ENCODE measurements around the gene ESPN. TPM values are rescaled to one million over a fixed set of nuclear protein-coding genes. Genes with fewer than 3 reads are reported as not detected.
"Not testable (repeated sequence)": the region's sequence is repeated elsewhere in the genome, so short reads cannot be mapped to it uniquely, and the experiment has no call there.

ESPN gene
- total RNA-seq, 1 donor: 0.52 TPM

DNA sequence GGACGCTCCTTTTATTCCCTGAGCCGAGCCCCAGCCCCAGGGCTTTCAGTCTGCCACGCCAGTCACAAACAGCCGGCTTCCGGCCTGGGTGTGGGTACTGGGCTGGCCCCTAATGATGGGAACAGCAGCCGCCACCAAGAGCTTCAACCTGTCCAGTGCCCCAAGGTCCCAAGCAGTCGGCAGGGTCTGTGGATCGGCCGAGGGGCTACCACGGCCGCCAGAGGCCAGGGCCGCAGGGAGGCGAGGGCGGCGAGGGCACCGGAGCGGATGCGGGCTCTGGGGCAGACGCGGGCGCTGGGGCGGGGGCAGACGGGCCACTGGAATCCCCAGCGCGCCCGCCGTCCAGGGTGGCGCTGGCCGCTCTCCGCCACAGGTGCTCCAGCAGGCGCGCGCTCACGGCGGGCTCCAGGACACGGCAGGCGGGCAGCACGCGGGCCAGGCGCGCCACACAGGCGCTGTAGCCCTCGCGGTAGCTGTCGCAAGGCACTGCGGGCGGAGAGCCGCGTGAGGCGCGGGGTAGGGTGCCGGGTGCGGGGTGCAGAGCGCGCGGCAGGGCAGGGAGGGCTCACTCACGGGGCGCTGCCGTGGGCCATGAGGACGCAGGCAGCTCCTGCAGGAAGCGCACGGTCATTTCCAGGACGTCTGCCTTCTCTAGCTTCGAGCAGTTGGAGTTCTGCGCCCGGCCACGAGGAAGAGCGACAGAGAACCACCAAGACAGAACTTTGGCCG lies 5.7 kb upstream of the ESPN start:
- Histone ChIP-seq H3K9me3 (ENCODE audit: low read depth, low read length) (no peaks in the 10 kb centered on the region), H3K4me3 (ENCODE audit: low read length) (no peak overlapping the region), H3K4me1 (ENCODE audit: insufficient read depth, low read length) (peaks cover 11% of the 10 kb centered on the region), H3K27me3 (ENCODE audit: insufficient read depth, low read length) (peaks cover 60% of the 10 kb centered on the region)

DNA sequence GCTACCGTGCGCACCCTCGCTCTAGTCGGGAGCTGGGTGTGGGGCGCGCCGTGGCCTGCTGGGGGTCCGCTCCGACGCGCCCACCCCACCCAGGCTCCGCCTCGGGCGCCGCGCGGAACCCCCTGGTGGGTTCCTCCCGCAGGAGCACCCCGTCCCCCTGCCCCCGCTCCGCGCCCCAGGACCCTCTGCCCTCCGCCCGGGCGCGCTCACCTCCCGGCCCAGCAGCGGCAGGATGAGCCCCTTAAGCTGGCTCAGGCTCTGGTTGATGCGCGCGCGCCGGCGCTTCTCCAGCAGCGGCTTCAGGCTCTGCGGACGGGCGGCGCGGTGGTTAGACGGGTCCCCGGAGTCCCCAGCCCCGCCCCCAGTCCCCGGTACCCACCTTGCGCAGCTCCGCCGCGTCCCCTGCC lies 5.2 kb upstream of the ESPN start:
- Histone ChIP-seq H3K27me3 (ENCODE audit: insufficient read depth, low read length) (peaks cover 64% of the 10 kb centered on the region), H3K4me3 (ENCODE audit: low read length) (no peak overlapping the region), H3K4me1 (ENCODE audit: insufficient read depth, low read length) (peaks cover 16% of the 10 kb centered on the region), H3K9me3 (ENCODE audit: low read depth, low read length) (no peaks in the 10 kb centered on the region)

DNA sequence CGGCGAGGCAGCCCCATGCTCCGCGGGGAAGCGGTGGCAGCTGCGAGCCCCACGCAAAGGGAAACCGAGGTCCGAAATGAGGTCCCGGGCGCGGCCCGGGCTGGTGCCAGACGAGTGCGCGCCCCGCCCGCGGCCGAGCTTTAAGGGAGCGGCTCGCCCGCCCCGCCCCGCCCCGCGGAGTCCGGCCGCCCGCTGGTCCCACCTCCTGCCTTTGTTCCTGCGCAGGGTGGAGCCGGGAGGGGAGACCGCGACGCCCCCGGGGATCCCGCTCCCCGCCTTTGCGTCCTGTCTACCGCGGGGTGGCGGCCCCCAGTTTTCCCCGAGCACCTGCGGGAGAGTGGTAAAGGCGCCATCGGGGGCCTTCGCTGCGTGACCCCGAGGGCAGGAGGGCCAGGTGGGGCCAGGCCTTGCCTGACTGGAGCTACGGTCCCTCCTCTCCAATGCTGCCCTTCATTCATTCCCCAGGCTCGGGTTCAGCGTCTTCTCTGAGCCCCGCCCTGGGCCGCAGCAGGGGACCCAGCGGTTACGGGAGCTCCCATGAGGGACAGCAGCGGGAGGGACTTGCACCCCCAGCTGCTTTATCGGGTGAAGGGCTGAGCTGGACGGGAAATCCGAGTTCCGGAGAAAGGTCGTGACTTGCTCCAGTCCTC lies 4.6 kb upstream of the ESPN start, which contains the start of gene HES2:
Gene HES2, minus strand, starts transcription at position 116 of the 650 bp plus-strand sequence. Its CDS starts 99 bp downstream, at position 17.
- H3K4me3 ChIP-seq (ENCODE audit: low read length): no peak within 1 kb of the TSS
- no peaks in the 10 kb centered on the region for H3K9me3 ChIP-seq (ENCODE audit: low read depth, low read length)
- H3K4me1 ChIP-seq (ENCODE audit: insufficient read depth, low read length): peaks cover 16% of the 10 kb centered on the region
- H3K27me3 ChIP-seq (ENCODE audit: insufficient read depth, low read length): peaks cover 59% of the 10 kb centered on the region

DNA sequence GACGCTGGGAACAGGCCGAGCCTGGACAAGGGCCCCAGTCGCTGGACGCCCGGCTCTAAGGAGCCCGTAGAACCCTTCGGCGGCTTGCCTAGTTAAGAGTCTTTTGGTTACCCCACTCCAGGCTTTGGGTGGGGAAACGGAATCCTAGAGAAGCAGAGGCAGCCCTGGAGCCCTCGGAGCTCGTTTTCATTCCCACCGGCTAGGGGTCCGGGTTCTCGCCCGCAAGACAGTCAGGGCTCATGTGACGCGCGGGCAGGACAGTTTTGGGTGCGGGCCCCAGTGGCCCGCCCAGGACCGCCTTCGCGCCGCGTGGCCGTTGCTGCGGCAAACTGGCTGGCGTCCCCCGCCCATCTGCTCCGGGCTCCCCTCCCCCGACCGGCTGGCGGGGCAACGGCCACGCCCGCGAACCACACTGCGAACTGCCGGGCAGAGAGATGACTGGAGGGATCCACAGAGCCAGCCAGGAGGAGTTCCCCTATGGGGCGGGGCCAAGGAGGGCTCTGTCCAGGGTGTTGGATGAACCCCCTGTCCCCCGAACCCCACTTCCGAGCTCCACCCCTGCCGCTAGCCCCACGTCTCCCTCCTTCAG lies 4.0 kb upstream of the ESPN start:
- no peak overlapping the region for H3K4me3 ChIP-seq (ENCODE audit: low read length)
- peaks cover 61% of the 10 kb centered on the region for H3K27me3 ChIP-seq (ENCODE audit: insufficient read depth, low read length)
- H3K9me3 ChIP-seq (ENCODE audit: low read depth, low read length): no peaks in the 10 kb centered on the region
- peaks cover 16% of the 10 kb centered on the region for H3K4me1 ChIP-seq (ENCODE audit: insufficient read depth, low read length)

DNA sequence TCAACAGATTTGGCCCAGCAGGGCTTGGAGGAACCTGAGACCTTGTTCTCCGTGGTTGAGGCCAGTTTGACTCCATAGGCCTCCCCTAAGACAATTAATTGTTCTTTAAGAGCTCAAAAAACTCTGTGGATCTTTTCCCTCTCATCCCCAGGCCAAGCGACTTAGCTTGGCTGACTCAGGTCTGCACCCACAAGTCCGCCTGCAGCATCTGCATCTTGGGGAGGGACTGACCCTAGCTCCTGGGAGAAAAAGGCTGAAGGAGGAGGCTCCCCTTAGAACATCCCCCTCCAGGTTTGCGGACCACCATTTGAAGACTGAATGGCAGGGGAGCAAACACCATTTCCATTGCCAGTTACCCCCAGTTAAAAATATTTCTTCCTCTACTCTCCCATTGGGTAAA lies 3.3 kb upstream of the ESPN start:
- Histone ChIP-seq H3K9me3 (ENCODE audit: low read depth, low read length) (no peaks in the 10 kb centered on the region), H3K27me3 (ENCODE audit: insufficient read depth, low read length) (peaks cover 67% of the 10 kb centered on the region), H3K4me1 (ENCODE audit: insufficient read depth, low read length) (peaks cover 16% of the 10 kb centered on the region), H3K4me3 (ENCODE audit: low read length) (no peak overlapping the region)

DNA sequence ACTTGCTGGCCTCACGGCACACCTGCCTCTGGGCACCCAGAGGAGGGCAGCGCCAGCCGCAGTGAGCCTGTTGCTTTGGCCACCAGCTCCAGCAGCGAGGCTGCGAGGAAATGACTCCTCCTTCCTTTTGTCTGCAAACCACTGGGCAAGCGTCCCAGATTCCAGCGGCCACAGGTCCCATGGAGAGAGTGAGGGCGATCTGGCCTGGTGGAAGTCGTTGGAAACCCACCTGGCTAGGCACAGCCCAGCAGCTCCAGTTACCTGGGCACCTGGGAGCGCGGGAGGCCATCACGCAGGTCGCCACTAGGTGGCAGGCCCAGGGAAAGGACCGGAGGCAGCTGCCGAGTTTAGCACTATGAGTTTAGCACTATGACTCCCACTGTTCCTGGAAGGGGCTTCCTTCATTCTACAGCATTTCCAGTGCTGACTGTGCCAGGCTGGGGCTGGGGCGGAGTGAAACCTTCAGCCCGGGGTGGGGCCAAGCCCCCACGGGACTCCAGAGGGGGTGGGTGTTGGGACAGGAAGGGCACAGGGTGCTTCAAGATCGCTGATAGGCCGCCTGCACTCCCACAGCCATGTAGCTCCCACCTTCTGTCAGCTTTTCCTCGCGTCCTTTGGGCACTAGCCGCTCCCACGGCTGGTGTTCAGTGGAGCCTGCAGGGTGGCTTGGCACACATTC lies 1.1 kb upstream of the ESPN start:
- Histone ChIP-seq H3K4me3 (ENCODE audit: low read length) (no peak overlapping the region), H3K9me3 (ENCODE audit: low read depth, low read length) (no peaks in the 10 kb centered on the region), H3K4me1 (ENCODE audit: insufficient read depth, low read length) (peaks cover 16% of the 10 kb centered on the region), H3K27me3 (ENCODE audit: insufficient read depth, low read length) (peaks cover 50% of the 10 kb centered on the region)

DNA sequence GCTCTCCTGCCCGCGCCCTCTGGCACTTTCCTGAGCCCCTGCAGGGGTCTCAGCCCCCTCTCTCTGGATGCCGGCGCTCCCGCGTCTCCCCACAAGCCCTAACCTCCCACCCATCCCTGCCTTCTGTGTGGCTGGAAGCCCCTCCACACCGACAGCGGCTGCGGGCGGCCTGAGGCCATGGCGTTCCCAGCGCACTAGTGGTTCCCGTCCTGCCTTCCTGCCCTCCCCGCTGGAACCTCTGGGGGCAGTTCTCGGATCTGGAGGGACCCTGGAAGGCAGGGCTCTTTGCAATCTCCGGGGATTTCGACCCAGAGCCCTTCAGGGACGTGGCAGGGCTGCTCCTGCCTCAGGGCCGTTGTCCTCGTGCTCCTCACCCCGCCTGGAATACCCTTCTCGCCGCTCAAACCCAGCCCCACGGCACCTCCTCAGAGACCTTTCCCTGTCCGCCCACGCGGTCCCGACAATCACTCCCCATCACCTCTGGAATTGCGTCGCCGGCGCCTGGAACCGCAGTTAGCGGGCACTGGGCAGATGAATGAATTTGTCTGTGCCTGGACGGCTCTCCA lies 493 bp upstream of the ESPN start:
- Histone ChIP-seq H3K4me3 (ENCODE audit: low read length) (no peak overlapping the region), H3K9me3 (ENCODE audit: low read depth, low read length) (no peaks in the 10 kb centered on the region), H3K4me1 (ENCODE audit: insufficient read depth, low read length) (peaks cover 16% of the 10 kb centered on the region), H3K27me3 (ENCODE audit: insufficient read depth, low read length) (peaks cover 48% of the 10 kb centered on the region)

DNA sequence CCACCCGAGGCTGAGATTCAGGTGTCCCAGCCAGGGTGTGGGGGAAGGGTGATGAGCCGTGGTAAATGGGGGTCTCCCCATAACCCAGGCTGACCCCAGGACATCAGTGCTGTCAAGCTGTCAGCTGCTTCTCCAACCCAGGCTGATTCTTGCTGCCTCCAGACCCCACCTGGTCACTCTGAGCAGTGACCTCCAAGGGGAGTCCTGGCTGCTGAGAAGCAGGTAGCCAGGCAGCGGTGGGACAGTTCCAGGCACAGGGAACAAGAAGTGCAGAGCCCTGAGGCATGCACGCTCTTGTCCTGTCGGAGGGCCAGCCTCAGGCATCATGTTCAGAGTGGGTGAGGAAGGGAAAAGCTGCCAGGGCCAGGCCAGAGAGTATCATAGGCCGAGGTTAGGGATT lies 1.1 kb downstream of the ESPN start:
- Histone ChIP-seq H3K9me3 (ENCODE audit: low read depth, low read length) (no peaks in the 10 kb centered on the region), H3K4me1 (ENCODE audit: insufficient read depth, low read length) (peaks cover 10% of the 10 kb centered on the region), H3K27me3 (ENCODE audit: insufficient read depth, low read length) (peaks cover 41% of the 10 kb centered on the region), H3K4me3 (ENCODE audit: low read length) (no peak overlapping the region)

DNA sequence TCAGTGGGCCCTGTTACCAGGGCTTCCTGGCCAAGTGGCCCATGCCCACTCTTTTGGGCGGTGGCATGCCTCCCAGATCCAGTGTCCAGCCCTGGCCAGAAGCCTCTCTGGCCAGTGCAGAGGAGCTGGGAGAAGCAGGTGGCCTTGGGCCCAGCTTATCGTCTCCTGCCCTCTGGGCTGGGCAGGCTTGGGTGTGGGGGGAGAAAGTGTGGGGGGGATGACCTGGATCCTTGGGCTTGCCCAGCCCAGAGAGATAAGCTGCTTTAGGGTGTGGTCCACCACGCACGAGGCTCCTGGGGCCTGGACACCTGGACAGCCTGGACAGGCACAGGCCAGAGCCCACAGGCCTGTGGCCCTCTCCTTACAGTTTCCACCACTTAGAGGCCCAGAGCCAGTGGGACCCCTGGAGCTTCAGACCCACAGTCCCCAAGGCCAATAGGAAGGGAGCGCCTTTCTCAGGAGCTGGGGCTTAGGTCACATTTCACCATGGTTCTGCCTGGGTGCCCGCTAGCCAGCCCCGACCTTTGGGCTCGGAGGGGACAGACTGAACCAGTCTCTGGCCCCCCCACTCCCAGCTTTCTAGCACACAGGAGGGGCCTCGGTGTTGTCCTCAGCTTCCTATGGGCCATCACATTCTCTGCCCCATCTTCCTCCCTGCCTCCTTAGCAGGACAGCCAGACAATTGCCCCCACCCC lies 1.8 kb downstream of the ESPN start:
- Histone ChIP-seq H3K4me3 (ENCODE audit: low read length) (no peak overlapping the region), H3K27me3 (ENCODE audit: insufficient read depth, low read length) (peaks cover 33% of the 10 kb centered on the region)

DNA sequence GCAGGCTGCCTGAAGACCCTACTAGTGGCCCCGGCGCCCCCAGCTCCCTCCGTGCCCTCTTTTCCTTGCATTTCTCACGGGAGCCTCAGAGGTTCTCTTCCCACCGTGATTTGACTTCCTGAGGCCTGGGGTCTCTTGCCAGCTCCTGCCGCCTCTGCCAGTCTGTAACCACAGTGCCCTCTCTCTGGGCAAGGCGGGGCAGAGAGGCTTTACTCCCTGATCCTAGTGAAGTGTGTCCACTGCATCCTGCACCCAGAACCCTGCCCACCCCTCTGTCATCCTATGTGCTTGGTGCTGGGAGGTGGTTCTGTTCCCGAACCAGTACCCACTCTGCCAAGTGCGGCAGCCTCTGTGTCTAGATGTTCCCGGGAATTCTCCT lies 2.4 kb downstream of the ESPN start:
- Histone ChIP-seq H3K9me3 (ENCODE audit: low read depth, low read length) (no peaks in the 10 kb centered on the region), H3K27me3 (ENCODE audit: insufficient read depth, low read length) (peaks cover 31% of the 10 kb centered on the region), H3K4me3 (ENCODE audit: low read length) (no peak overlapping the region), H3K4me1 (ENCODE audit: insufficient read depth, low read length) (peaks cover 10% of the 10 kb centered on the region)

More for the DNA sequence above, 1.8 kb downstream of the ESPN start:
- no peaks in the 10 kb centered on the region for H3K9me3 ChIP-seq (ENCODE audit: low read depth, low read length)
- peaks cover 10% of the 10 kb centered on the region for H3K4me1 ChIP-seq (ENCODE audit: insufficient read depth, low read length)

DNA sequence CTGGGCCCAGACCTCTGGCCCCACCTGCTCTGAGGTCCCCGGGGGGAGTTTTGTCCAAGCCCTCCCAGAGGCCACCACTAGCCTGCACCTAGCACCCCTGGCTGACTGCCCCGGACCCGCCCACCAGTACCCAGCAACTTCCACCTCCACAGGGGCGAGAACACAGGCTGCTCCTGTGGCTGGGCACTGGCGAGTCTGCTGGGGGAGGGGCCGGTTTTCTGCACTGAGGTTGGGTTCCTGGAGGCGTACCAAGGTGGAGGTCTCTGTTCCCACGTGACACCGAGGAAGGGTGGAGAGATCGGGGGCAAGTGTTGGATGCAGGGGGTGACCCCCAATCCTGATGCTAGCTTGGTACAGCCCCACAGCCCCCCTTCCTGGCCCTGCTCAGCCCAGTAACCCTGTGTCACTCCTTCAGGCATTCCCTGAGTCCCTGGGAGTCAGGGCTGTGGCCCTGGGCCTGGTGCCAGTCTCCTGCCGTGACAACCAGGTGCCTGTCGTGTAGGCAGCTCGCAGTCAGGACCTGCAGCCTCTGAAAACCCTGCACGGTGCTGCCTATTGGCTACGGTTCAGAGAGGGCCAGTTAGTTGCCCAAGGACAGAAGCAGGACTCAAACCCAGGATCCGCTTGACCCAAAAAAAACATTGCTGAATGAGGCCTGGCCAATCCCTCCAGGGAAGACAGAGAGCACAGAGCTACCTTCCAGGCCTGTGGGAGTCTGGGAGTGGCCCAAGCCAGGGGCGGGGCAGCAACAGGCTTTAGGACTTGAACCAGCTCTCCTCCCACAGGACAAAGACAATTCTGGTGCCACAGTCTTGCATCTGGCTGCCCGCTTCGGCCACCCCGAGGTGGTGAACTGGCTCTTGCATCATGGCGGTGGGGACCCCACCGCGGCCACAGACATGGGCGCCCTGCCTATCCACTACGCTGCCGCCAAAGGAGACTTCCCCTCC lies 3.1 kb downstream of the ESPN start:
- Histone ChIP-seq H3K9me3 (ENCODE audit: low read depth, low read length) (no peaks in the 10 kb centered on the region), H3K27me3 (ENCODE audit: insufficient read depth, low read length) (peaks cover 29% of the 10 kb centered on the region)

DNA sequence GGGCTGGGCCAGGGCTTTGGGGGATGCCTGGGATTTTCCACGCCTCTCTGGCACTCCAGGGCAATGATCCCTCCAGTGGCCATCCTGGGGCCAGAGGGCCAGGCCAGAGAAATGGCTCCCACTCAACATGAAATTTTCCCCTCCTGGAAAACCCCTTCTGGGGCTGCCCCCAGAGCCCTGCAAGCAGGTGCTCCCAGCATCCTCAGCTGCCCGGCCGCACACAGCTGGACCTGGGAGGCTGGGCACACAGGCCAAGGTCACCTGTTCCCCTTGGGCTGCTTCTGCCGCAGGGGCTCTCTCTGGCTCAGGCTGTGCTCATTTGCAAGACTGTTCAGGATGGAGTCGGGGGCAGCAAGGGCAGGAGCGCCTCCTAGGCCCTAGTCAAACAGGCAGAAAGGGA lies 3.9 kb downstream of the ESPN start:
- H3K4me3 ChIP-seq (ENCODE audit: low read length); H3K9me3 ChIP-seq (ENCODE audit: low read depth, low read length); H3K4me1 ChIP-seq (ENCODE audit: insufficient read depth, low read length): not testable (repeated sequence)
- peaks cover 22% of the 10 kb centered on the region for H3K27me3 ChIP-seq (ENCODE audit: insufficient read depth, low read length)

More for the DNA sequence above, 3.1 kb downstream of the ESPN start:
- Histone ChIP-seq H3K4me3 (ENCODE audit: low read length) (no peak overlapping the region), H3K4me1 (ENCODE audit: insufficient read depth, low read length) (peaks cover 10% of the 10 kb centered on the region)

DNA sequence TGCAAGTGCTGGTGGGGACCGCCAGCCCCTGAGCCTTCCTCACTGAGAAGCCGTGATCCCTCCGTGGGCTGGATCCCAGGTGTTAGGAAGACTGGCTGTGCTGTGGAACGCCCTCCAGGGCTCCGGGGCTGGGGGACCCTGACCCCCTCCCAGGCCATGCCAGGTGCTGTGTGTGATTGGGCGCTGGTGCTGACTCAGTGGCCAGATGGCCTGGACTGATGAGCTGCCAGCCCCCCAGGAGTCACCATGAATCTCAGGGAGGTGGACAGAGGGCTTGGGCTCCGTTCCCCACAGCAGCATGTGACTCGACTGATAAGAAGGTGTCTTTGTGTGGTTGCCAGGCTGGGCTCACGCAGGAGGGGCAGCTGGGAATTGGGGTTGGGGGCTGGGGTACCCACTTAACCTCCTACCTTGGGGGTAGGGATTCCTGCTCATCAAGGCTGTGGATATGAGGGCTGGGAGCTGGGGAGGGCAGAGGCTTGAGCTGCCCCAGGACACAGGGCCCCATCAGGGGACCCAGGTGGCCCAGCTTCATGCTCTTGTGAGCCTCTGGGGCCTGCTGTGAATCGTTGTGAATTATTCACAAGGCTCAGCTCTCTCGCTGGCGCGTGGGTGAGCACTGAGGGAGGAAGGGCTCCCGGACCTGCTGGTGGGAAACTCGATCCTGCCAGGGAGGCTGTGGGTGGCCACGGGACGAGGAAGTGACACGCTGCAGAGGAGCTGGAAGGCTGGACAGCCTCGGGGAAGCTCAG lies 5.3 kb downstream of the ESPN start:
- H3K4me3 ChIP-seq (ENCODE audit: low read length): not testable (repeated sequence)
- H3K27me3 ChIP-seq (ENCODE audit: insufficient read depth, low read length): peaks cover 12% of the 10 kb centered on the region

More for the DNA sequence above, 5.3 kb downstream of the ESPN start:
- H3K9me3 ChIP-seq (ENCODE audit: low read depth, low read length); H3K4me1 ChIP-seq (ENCODE audit: insufficient read depth, low read length): not testable (repeated sequence)

All from mononuclear cell (primary cell).